DOHH2 (cell line): ENCODE results near the gene FAM98C.

Experiments used
- CTCF ChIP-seq: fragments of 200-600 bp; sonication (generic); IDR thresholded peaks from one replicate; pipeline ENCODE4 v1.5.1; 2014; ENCODE audit warnings: antibody characterized with exemption, mild to moderate bottlenecking, low read depth, low read length; ENCODE audit not compliant: poor library complexity, severe bottlenecking
- EZH2phosphoT487 ChIP-seq: fragments of 200-600 bp; sonication (generic); IDR thresholded peaks from 2 replicates; pipeline ENCODE4 v1.6.1; 2017; ENCODE audit warnings: borderline replicate concordance, mild to moderate bottlenecking, antibody characterized with exemption, low read length, moderate library complexity, mixed read lengths

GRCh38 chr19:38448225-38448624, 45.3 kb downstream of the FAM98C start:
- no peak for TF ChIP-seq CTCF
- no peak for TF ChIP-seq EZH2phosphoT487
